Smooth muscle cell (in vitro differentiated cells): Measurements from ENCODE around the gene PARP9. TPM values are rescaled to one million over a fixed set of nuclear protein-coding genes. Genes with fewer than 3 reads are reported as not detected.

Source experiments
- DNase-seq: peaks from one replicate; lab custom pipeline; 2025; ENCODE audit not compliant: unreplicated experiment; lab: John Stamatoyannopoulos, UW
- H2AFZ ChIP-seq: fragments of 200-600 bp; sonication (generic); 2 replicates; pipeline ENCODE4 v1.6.0; 2016; ENCODE audit warnings: antibody characterized with exemption, low read depth, mild to moderate bottlenecking
- H3F3A ChIP-seq: fragments of 200-600 bp; sonication (generic); 2 replicates; pipeline ENCODE4 v1.6.0; 2017; ENCODE audit warnings: antibody characterized with exemption, low read depth
- H3K27ac ChIP-seq: fragments of 200-600 bp; sonication (generic); 2 replicates; pipeline ENCODE4 v1.5.1; 2016; ENCODE audit warnings: low read depth, mild to moderate bottlenecking
- H3K27me3 ChIP-seq: fragments of 200-600 bp; sonication (generic); 2 replicates; pipeline ENCODE4 v1.6.1; 2016; ENCODE audit warnings: low read depth, mild to moderate bottlenecking
- H3K36me3 ChIP-seq: fragments of 200-600 bp; sonication (generic); 2 replicates; pipeline ENCODE4 v1.5.1; 2016; ENCODE audit warnings: low read depth
- H3K4me1 ChIP-seq: fragments of 200-600 bp; sonication (generic); 2 replicates; pipeline ENCODE4 v1.5.1; 2016; ENCODE audit warnings: low read depth
- H3K4me2 ChIP-seq: fragments of 200-600 bp; sonication (generic); 2 replicates; pipeline ENCODE4 v1.6.0; 2016; ENCODE audit warnings: mild to moderate bottlenecking
- H3K4me3 ChIP-seq: fragments of 200-600 bp; sonication (generic); 2 replicates; pipeline ENCODE4 v1.5.1; 2016; ENCODE audit warnings: mild to moderate bottlenecking
- H3K79me2 ChIP-seq: fragments of 200-600 bp; sonication (generic); 2 replicates; pipeline ENCODE4 v1.6.0; 2016; ENCODE audit warnings: low read depth, mild to moderate bottlenecking
- H3K9ac ChIP-seq: fragments of 200-600 bp; sonication (generic); 2 replicates; pipeline ENCODE4 v1.6.0; 2016; ENCODE audit warnings: low read depth
- H3K9me3 ChIP-seq: fragments of 200-600 bp; sonication (generic); replicated peaks from 2 replicates; pipeline ENCODE4 v1.5.1; 2016; ENCODE audit warnings: low read depth
- H4K20me1 ChIP-seq: fragments of 200-600 bp; sonication (generic); 2 replicates; pipeline ENCODE4 v1.6.0; 2016; ENCODE audit warnings: low read depth
- CTCF ChIP-seq: fragments of 200-600 bp; sonication (generic); IDR thresholded peaks from 2 replicates; pipeline ENCODE4 v1.5.1; 2017; ENCODE audit warnings: borderline replicate concordance, mild to moderate bottlenecking, antibody characterized with exemption; ENCODE audit not compliant: insufficient read depth, poor library complexity, severe bottlenecking
- WGBS: methylation state at CpG from one replicate; pipeline ENCODE4 v1.1.7; 2016; ENCODE audit warnings: low lambda C conversion rate; 5-methylcytosine and 5-hydroxymethylcytosine counted together
- polyA plus RNA-seq: library from polyadenylated mRNA; unstranded; fragments of >200 nt; fragmentation: Nextera tagmentation; extraction: Ambion mirVana; gene quantifications from 2 replicates; pipeline ENCODE4 v1.2.1, GENCODE V29; 2016
- total RNA-seq: library from RNA; depleted of rRNA; stranded (reverse); fragments of >200 nt; gene quantifications from 2 replicates; pipeline ENCODE4 v1.2.3, GENCODE V29; 2014

The PARP9 gene
- total and polyA plus RNA-seq, 2 experiments from 2014 or later = 3.8 to 5.1 TPM

GRCh38 chr3:122548076-122548475, 16.0 kb downstream of the PARP9 start:
- no peak for TF ChIP-seq CTCF
- H3K27ac ChIP-seq = no peak overlapping the region
- H3K4me2 ChIP-seq = no peak overlapping the region
- no peaks in the 10 kb centered on the region for H3K79me2 ChIP-seq
- no peaks in the 10 kb centered on the region for H3K36me3 ChIP-seq
- no peaks in the 10 kb centered on the region for H4K20me1 ChIP-seq
- H3K4me1 ChIP-seq = no peaks in the 10 kb centered on the region
- H3K27me3 ChIP-seq = no peaks in the 10 kb centered on the region
- H3K9me3 ChIP-seq = no peaks in the 10 kb centered on the region
- H3K4me3 ChIP-seq = no peak overlapping the region
- H2AFZ ChIP-seq = no peak overlapping the region
- no peaks in the 10 kb centered on the region for H3F3A ChIP-seq
- H3K9ac ChIP-seq = no peak overlapping the region
- WGBS = 91% methylated on average over 3 of the region's 3 CpGs
- DNase-seq = no peak

- no peak for DNase-seq
- Histone ChIP-seq H4K20me1 (no peaks in the 10 kb centered on the region), H3K27ac (no peak overlapping the region), H3K79me2 (no peaks in the 10 kb centered on the region), H2AFZ (no peak overlapping the region), H3K36me3 (no peaks in the 10 kb centered on the region), H3F3A (no peaks in the 10 kb centered on the region), H3K9ac (no peak overlapping the region), H3K4me2 (no peak overlapping the region), H3K4me3 (no peak overlapping the region), H3K4me1 (no peaks in the 10 kb centered on the region), H3K9me3 (no peaks in the 10 kb centered on the region), H3K27me3 (no peaks in the 10 kb centered on the region)
- 94% methylated on average over 5 of the region's 5 CpGs for WGBS
- TF ChIP-seq CTCF = no peak
These were observed 17.9 kb downstream of the PARP9 start for GRCh38 chr3:122546151-122546550.

GRCh38 chr3:122538956-122539490, 25.1 kb downstream of the PARP9 start:
- peaks cover 21% of the 10 kb centered on the region for H3K27me3 ChIP-seq
- H3K27ac ChIP-seq = no peak overlapping the region
- DNase-seq = no peak
- H3K9ac ChIP-seq = no peak overlapping the region
- H3K4me2 ChIP-seq = no peak overlapping the region
- no peak overlapping the region for H3K4me3 ChIP-seq
- H3F3A ChIP-seq = no peaks in the 10 kb centered on the region
- H3K9me3 ChIP-seq = no peaks in the 10 kb centered on the region
- no peaks in the 10 kb centered on the region for H4K20me1 ChIP-seq
- H3K79me2 ChIP-seq = no peaks in the 10 kb centered on the region
- no peaks in the 10 kb centered on the region for H3K36me3 ChIP-seq
- 93% methylated on average over 7 of the region's 7 CpGs for WGBS
- no peak for TF ChIP-seq CTCF
- no peaks in the 10 kb centered on the region for H3K4me1 ChIP-seq
- no peak overlapping the region for H2AFZ ChIP-seq

GRCh38 chr3:122536632-122537001, 27.5 kb downstream of the PARP9 start:
- no peak overlapping the region for H2AFZ ChIP-seq
- H3K27ac ChIP-seq = no peak overlapping the region
- H3K4me2 ChIP-seq = no peak overlapping the region
- DNase-seq = no peak
- no peaks in the 10 kb centered on the region for H3K79me2 ChIP-seq
- no peaks in the 10 kb centered on the region for H3K36me3 ChIP-seq
- no peaks in the 10 kb centered on the region for H4K20me1 ChIP-seq
- 33% methylated on average over 3 of the region's 3 CpGs for WGBS
- no peaks in the 10 kb centered on the region for H3K4me1 ChIP-seq
- no peak overlapping the region for H3K4me3 ChIP-seq
- no peaks in the 10 kb centered on the region for H3F3A ChIP-seq
- H3K9me3 ChIP-seq = no peaks in the 10 kb centered on the region
- H3K9ac ChIP-seq = no peak overlapping the region
- peaks cover 21% of the 10 kb centered on the region for H3K27me3 ChIP-seq
- TF ChIP-seq CTCF = no peak
